ENCODE measurements around the gene HUNK.

The HUNK gene

GRCh38 chr21:31896019-31896418 lies 23.2 kb downstream of the HUNK start:
- DNase-seq: no peak

GRCh38 chr21:31897311-31897710 lies 24.5 kb downstream of the HUNK start:
- no peak for DNase-seq

DNA sequence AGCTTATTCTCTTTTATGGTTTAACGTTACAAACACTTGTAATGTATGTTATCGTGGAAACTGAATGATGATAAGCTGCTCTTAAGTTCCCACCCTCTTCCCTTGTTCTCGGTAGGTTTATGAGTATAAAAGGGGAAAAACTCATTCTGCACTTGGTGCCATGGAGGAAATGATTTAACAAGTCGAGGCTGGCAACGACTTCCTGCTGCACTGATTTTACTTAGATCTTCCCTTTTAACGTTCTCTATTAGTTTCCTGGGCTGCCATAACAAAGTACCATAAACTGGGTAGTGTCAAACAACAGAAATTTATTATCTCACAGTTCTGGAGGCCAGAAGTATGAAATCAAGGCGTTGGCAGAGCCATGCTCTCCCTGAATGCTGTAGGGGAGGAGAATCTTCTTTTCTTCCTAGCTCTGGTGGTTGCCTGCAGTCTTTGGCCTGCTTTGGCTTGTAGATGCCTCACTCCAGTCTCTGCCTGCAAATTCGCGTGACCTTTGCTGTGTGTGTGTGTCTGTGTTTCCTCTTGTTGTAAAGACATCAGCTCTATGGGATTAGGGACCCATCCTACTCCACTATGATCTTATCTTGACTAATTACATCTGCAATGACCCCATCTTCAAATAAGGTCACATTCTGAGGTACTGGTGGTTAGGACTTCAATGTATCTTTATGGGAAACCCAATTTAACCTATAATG lies 26.3 kb downstream of the HUNK start:
- no peak for DNase-seq

DNA sequence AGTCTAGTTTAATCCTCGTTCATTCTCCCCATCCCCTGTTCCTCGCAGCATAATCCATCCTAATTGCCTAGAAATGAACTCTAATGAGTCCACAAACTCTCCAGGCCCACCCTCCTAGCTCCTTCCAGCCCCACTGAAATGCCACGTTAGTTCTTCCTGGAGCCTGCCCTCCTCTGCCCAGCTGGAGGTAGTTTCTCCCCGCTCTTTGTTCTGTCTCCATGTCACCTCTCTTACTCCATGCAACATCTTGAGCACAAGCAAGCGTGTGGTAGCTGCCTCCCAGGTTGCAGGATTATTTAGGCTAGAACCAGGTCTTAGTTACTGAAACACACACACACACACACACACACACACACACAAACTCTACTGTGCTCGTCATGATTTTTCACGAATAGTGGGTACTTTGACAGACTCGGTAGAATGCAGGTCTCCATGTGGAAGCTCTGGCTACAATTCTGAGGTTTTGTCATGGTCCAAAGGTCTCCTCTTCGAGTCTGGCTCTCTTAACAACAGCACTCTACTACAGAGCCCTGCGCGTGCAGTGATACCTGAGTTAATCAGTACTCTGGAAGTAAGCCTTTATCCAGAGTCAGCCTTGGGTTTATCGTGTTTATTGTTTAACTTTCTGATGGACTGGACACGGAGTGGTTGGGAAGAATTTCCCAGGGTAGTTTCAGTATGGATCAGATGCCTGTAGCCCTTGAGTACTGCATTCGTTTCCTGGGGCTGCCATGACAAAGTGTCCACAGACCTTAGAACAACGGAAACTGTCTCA lies 27.5 kb downstream of the HUNK start:
- DNase-seq: no peak

GRCh38 chr21:31901315-31901714 lies 28.5 kb downstream of the HUNK start:
- no peak for DNase-seq

DNA sequence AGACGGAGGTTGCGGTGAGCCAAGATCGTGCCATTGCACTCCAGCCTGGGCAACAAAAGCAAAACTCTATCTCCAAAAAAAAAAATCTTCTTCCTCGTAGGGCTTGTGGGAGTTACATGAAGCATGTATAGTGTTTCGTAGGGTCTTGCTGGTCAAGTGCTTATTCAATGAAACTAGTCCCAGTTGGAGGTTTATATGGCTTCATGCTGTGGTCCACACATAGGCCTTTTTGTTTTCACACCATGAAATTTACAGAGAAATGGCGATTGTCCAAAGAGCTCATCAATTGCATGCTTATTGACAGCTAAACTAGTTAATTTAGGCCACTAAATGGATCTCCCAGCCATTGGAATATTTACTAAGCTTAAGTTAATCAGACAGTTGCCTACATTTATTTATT lies 29.6 kb downstream of the HUNK start:
- no peak for DNase-seq

DNA sequence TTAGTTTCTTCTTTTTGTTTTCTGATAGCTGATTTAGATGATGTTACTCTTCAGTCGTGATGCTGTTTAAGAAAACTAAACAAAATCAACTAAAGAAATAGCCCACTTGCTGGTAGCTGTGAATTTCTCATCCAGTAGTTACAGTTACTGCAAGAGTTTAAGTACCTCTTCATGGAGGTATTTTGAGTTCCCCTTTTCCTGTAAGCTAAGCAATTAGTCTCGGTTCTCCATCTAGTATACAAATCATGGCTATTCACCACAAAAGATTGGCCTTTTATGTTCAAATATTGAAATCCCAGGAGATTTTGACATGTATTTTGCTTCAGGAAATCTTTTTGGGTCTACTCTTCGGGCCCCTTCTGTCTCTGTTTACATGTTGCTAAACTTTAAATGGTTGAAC lies 31.1 kb downstream of the HUNK start:
- no peak for DNase-seq

- no peak for DNase-seq
Observed at GRCh38 chr21:31905503-31906451, 33.0 kb downstream of the HUNK start.

DNA sequence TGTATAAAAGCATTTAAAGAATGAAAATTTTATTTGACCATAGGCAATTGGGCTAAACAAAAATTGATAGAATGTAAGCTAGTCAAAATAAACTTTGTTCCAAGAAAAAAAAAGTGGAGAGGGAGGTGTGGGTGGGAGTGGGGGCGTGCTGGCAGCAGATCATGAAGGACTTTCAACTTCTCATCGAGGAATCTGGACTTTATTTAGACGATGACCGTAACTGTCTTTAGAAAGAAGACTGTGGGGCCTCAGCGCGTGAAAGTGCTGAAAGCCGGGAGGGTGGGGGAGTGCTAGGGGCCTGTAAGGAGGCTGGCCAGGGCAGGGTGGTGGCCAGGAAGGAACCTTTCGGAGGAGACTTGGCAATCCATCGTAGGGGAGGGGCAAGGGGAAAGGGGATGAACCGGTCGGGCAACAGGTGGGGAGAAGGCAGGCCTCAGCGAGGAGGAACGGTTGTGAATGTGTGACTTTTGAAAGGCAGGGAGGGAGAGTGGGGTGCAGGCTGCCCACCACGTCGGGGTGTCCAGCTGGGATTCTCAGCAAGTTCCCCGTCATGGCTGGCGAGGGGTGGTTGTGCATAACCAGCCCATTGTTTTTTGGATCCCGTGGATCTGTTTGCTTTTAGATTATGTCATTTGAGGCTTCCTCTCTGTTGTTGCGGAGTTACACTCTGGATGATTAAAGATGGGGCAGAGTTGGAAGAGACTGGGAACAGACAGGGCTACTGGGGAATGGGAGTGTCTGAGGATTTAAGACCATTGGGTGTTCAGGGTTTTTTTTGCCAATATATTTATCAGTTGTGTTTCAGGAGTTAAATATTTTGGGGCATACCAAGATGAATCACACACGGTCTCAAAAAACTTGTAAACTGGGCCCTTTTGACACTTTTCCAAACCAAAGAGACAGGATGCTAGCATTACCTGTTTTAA lies 35.5 kb downstream of the HUNK start:
- DNase-seq: no peak

DNA sequence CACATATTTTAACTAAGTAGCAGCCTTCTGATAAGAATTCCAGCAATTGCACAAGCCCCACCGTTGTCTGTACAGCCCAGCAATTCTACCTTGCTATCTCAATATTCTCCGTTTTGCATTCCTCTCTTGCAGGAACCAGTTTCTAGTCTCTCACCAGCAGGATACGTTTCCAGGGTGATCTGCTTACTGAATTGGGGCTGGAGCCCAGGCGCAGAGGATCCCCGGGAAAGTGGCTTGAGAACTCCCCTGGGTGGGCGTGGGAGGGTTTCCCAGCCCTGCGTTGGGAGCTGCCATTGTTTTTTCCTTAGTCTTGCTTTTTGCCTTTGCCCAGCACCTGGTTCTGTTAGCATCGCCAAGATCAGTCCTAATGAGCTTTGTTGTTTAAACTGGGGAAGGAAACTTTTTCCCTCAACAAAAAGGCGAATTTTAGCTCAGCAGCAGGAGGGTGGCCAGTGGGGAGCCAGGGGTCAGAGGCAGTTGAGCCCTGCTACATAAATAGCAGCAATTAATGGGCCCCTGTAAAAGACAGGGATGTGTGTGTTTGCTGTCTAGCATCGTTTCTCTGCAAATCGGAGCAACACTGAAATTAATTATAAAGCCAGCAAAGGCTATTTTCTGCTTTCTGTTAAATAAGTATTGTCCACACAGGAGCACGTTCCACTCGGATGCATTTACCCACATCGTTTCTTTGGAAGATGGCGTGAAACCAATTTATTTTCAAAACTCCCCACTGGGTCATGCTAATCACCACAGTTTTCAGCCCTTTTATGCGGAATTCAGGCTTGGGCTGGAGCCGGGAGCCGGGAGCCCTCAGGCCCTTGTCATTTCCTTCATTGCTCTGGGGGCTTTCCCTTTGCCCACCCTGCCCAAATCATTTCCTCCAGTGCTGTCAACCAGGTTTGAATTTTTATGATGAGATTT lies 36.6 kb downstream of the HUNK start:
- DNase-seq: no peak

- DNase-seq: no peak
Observed at GRCh38 chr21:31910074-31910470, 37.3 kb downstream of the HUNK start.

DNA sequence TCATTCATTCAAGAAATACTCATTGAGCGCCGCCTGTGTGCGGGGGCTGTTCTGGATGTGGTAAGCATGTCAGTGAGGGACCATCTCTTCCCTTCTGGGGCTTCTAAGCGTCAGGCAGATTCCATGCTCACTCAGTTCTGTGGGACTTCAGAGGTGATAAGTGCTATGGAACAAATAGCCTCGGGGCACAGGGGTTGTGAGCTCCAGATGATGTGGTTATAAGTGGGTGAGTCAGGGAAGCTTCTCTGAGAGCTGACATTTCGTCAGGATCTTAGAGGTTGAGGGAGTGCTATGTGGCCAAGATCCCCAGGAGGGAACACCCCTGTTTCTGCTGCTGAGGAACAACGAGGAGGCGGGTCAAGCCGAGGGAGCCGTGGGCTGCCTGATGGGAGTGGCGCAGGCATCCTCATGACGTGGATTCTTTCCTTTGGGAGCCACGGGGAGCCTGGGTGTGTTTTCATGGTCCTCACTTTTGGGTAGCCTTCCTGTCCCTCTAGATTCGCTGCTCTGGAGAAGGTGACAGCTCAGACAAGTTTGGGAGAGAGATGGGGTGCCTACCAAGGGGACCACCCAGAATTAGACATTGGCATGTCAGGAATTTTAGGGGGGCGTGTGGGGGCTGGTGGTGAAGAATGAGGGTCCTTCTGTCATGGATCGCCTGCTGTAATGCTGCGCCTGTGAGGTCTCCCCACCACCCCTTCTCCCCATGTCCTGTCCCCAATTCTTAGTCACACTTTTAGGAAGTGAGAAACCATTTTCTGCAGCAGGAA lies 38.5 kb downstream of the HUNK start:
- DNase-seq: no peak

- DNase-seq: no peak
Observed at GRCh38 chr21:31912501-31912900, 39.7 kb downstream of the HUNK start.

DNA sequence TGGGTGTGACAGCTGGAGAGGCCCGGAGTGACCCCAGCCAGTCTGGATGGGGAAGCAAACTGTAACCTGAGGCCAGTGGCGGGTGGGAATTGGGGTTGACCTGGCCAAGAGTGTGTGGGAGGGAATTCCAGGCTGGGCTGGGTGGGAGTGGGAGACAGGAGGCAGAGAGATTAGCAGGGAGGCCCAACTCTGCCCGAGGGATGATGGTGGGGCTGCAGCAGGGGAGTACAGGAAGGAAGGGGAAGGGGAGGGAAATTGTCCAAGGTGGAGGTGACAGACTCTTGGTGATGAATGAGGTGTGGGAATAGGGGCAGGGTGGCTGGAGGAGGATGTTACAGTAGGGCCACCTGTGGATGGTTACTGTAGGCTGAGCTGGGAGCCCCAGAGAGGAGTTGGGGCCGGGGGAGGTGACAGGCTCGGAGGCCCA lies 40.4 kb downstream of the HUNK start:
- DNase-seq: no peak

DNA sequence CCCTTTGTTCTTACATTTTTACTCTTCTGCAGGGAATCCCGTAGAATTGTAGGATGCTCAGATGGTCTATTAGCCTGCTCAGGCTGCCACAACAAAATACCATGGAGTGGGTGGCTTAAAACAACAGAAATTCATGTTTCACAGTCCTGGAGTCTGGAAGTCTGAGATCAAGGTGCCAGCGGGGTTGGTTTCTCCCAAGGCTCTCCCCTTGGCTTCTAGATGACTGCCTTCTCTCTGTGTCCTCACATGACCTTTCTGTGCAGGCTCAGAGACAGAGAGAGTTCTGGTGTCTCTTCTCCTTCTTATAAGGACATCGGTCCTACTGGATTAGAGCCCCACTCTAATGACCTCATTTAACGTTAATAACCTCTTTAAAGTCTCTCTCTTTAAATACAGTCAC lies 41.7 kb downstream of the HUNK start:
- DNase-seq: no peak

DNA sequence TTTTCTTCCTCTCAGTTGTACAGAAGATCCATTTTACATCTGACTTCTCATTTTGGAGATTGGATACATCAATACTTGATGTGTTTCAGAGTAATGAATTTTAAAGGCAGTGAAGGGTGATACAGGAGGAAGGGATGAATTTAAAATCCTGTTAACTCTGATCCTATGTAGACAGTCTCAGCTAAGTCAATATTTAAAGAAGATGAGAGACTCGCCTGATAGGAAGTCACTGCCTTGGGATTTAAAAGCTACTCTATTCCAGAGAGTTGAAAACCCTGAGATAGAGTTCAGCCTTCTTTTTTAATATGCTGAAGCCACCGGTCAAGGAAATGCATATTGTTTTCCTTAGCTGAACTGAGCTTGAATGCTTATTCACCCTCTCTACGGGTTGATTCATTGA lies 42.7 kb downstream of the HUNK start:
- no peak for DNase-seq

GRCh38 chr21:31917108-31917507 lies 44.3 kb downstream of the HUNK start:
- DNase-seq: no peak

GRCh38 chr21:31918250-31918775 lies 45.5 kb downstream of the HUNK start:
- DNase-seq: no peak

GRCh38 chr21:31920275-31920674 lies 47.5 kb downstream of the HUNK start:
- no peak for DNase-seq

GRCh38 chr21:31921079-31921478 lies 48.3 kb downstream of the HUNK start:
- no peak for DNase-seq

Measured in C1 segment of cervical spinal cord (tissue), 14 donors.